ENCODE measurements around the gene MAN1A2. TPM values are rescaled to one million over a fixed set of nuclear protein-coding genes. Genes with fewer than 3 reads are reported as not detected.

The MAN1A2 gene
- total RNA-seq, 1 donor from 2014 or later = 43.5 TPM

DNA sequence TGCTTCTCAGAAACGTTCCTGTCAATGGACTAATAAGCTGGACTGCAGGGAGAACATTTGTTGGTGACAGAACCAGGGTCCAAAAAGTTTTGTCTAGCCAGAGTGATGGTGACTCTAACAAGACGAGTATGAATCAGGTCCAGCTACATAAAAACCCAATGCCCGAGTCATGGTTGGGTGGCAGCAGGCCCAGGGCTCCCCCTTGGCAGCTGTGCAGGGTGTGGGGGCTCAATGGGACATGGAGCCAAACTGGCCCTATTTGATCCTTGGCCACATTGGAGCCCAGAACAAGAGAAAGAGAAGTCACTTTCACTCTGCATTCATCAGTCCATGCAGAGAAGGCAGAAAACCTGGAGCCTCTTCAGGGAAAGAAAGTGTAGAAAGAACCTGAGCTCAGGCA lies 200.7 kb downstream of the MAN1A2 start:
- no peaks in the 10 kb centered on the region for H4K20me1 ChIP-seq (ENCODE audit: insufficient read depth, low read length)
- TF ChIP-seq, protein P1, sequence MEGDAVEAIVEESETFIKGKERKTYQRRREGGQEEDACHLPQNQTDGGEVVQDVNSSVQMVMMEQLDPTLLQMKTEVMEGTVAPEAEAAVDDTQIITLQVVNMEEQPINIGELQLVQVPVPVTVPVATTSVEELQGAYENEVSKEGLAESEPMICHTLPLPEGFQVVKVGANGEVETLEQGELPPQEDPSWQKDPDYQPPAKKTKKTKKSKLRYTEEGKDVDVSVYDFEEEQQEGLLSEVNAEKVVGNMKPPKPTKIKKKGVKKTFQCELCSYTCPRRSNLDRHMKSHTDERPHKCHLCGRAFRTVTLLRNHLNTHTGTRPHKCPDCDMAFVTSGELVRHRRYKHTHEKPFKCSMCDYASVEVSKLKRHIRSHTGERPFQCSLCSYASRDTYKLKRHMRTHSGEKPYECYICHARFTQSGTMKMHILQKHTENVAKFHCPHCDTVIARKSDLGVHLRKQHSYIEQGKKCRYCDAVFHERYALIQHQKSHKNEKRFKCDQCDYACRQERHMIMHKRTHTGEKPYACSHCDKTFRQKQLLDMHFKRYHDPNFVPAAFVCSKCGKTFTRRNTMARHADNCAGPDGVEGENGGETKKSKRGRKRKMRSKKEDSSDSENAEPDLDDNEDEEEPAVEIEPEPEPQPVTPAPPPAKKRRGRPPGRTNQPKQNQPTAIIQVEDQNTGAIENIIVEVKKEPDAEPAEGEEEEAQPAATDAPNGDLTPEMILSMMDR (IDR thresholded peaks at IDR 0.05; ENCODE audit: insufficient read depth, low read depth, low read length) = no peak
- no peak for TF ChIP-seq EZH2 (IDR thresholded peaks at IDR 0.05; ENCODE audit: insufficient read depth, low read length)
- no peak for FAIRE-seq
- no peaks in the 10 kb centered on the region for H3K9me3 ChIP-seq (ENCODE audit: insufficient read depth, low read depth, low read length)
- no peak overlapping the region for H3K9ac ChIP-seq (ENCODE audit: low read length)
- no peaks in the 10 kb centered on the region for H3K36me3 ChIP-seq (ENCODE audit: insufficient read depth, low read length)
- no peak overlapping the region for H3K4me3 ChIP-seq (ENCODE audit: insufficient read depth, low read depth, low read length)
- Mint-ChIP-seq H3K27ac (ENCODE audit: unreplicated experiment) (no peak overlapping the region), H3K4me1 (ENCODE audit: low read depth, unreplicated experiment) (peaks cover 3% of the 10 kb centered on the region), H3K9me3 (ENCODE audit: unreplicated experiment) (peaks cover 1% of the 10 kb centered on the region), H3K36me3 (ENCODE audit: low read depth, unreplicated experiment) (no peaks in the 10 kb centered on the region), H3K27me3 (ENCODE audit: low read depth, unreplicated experiment) (peaks cover 17% of the 10 kb centered on the region), H3K4me3 (ENCODE audit: unreplicated experiment) (no peak overlapping the region)
- H3K27me3 ChIP-seq (ENCODE audit: insufficient read depth, low read length) = no peaks in the 10 kb centered on the region
- no peak overlapping the region for H3K4me2 ChIP-seq (ENCODE audit: low read length)
- DNase-seq (ENCODE audit: low read depth) = no peak
- no peaks in the 10 kb centered on the region for H3K4me1 ChIP-seq (ENCODE audit: insufficient read depth, low read length)
- no peak overlapping the region for H3K27ac ChIP-seq (ENCODE audit: low read depth, low read length)
- H3K79me2 ChIP-seq (ENCODE audit: insufficient read depth, low read length) = no peaks in the 10 kb centered on the region
- no peak overlapping the region for H2AFZ ChIP-seq (ENCODE audit: low read depth, low read length)

DNA sequence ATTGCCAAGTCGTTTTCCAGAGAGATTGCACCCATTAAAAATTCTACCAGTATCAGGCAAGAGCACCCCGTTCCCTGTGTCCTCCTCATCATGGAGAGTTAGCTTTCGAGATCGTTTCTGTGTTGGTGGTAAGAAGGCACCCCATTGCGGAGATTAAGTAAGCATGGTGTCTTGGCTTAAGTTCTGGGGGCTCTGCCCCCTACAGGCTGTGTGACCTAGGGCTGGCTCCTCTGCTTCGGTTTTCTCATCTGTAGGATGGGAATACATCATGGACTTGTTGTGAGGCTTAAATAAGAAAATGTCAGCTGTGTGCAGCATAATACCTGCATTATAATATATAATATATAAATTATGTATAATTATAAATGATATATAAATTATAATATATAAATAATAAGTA lies 201.8 kb downstream of the MAN1A2 start:
- peaks cover 1% of the 10 kb centered on the region for H3K9me3 Mint-ChIP-seq (ENCODE audit: unreplicated experiment)
- Histone ChIP-seq H3K27ac (ENCODE audit: low read depth, low read length) (no peak overlapping the region), H3K79me2 (ENCODE audit: insufficient read depth, low read length) (no peaks in the 10 kb centered on the region), H3K36me3 (ENCODE audit: insufficient read depth, low read length) (no peaks in the 10 kb centered on the region), H3K27me3 (ENCODE audit: insufficient read depth, low read length) (no peaks in the 10 kb centered on the region), H3K9me3 (ENCODE audit: insufficient read depth, low read depth, low read length) (no peaks in the 10 kb centered on the region), H3K4me2 (ENCODE audit: low read length) (no peak overlapping the region), H3K4me3 (ENCODE audit: insufficient read depth, low read depth, low read length) (no peak overlapping the region), H4K20me1 (ENCODE audit: insufficient read depth, low read length) (no peaks in the 10 kb centered on the region), H3K9ac (ENCODE audit: low read length) (no peak overlapping the region), H2AFZ (ENCODE audit: low read depth, low read length) (no peak overlapping the region), H3K4me1 (ENCODE audit: insufficient read depth, low read length) (no peaks in the 10 kb centered on the region)
- H3K4me1 Mint-ChIP-seq (ENCODE audit: low read depth, unreplicated experiment) = peaks cover 1% of the 10 kb centered on the region
- no peak overlapping the region for H3K4me3 Mint-ChIP-seq (ENCODE audit: unreplicated experiment)
- FAIRE-seq (no peak), DNase-seq (ENCODE audit: low read depth) (no peak)
- no peak for TF ChIP-seq EZH2 (IDR thresholded peaks at IDR 0.05; ENCODE audit: insufficient read depth, low read length)
- TF ChIP-seq, protein P1 (IDR thresholded peaks at IDR 0.05; ENCODE audit: insufficient read depth, low read depth, low read length) = no peak
- H3K27me3 Mint-ChIP-seq (ENCODE audit: low read depth, unreplicated experiment) = peaks cover 13% of the 10 kb centered on the region
- H3K27ac Mint-ChIP-seq (ENCODE audit: unreplicated experiment) = no peak overlapping the region
- H3K36me3 Mint-ChIP-seq (ENCODE audit: low read depth, unreplicated experiment) = no peaks in the 10 kb centered on the region

DNA sequence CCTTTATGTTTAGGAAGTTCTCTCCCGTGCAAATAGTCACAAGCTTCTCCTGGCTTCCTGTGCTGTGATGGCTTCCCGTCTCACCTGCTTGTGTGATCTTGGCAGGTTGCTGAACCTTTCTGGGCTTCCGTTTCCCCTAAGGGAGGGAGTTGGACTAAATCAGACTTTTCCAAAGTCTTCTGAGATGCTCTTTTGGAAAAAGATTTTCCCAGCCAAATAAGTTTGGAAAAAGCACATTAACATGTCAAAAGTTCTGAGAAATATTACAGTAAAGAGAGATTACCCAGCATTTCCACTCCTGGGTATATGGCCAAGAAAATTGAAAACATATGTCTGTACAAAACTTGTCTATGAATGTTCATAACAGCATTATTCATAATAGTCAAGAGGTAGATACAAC lies 202.6 kb downstream of the MAN1A2 start:
- no peak overlapping the region for H3K4me3 Mint-ChIP-seq (ENCODE audit: unreplicated experiment)
- no peak overlapping the region for H3K4me2 ChIP-seq (ENCODE audit: low read length)
- H3K9ac ChIP-seq (ENCODE audit: low read length) = no peak overlapping the region
- peaks cover 1% of the 10 kb centered on the region for H3K9me3 Mint-ChIP-seq (ENCODE audit: unreplicated experiment)
- H3K27ac Mint-ChIP-seq (ENCODE audit: unreplicated experiment) = no peak overlapping the region
- H3K9me3 ChIP-seq (ENCODE audit: insufficient read depth, low read depth, low read length) = no peaks in the 10 kb centered on the region
- H3K4me1 ChIP-seq (ENCODE audit: insufficient read depth, low read length) = no peaks in the 10 kb centered on the region
- DNase-seq (ENCODE audit: low read depth) (no peak), FAIRE-seq (no peak)
- H3K27me3 Mint-ChIP-seq (ENCODE audit: low read depth, unreplicated experiment) = peaks cover 11% of the 10 kb centered on the region
- no peaks in the 10 kb centered on the region for H4K20me1 ChIP-seq (ENCODE audit: insufficient read depth, low read length)
- H3K36me3 Mint-ChIP-seq (ENCODE audit: low read depth, unreplicated experiment) = no peaks in the 10 kb centered on the region
- no peak overlapping the region for H3K4me3 ChIP-seq (ENCODE audit: insufficient read depth, low read depth, low read length)
- H3K27ac ChIP-seq (ENCODE audit: low read depth, low read length) = no peak overlapping the region
- H3K4me1 Mint-ChIP-seq (ENCODE audit: low read depth, unreplicated experiment) = no peaks in the 10 kb centered on the region
- H3K36me3 ChIP-seq (ENCODE audit: insufficient read depth, low read length) = no peaks in the 10 kb centered on the region
- no peaks in the 10 kb centered on the region for H3K27me3 ChIP-seq (ENCODE audit: insufficient read depth, low read length)
- TF ChIP-seq, protein P1 (IDR thresholded peaks at IDR 0.05; ENCODE audit: insufficient read depth, low read depth, low read length) = no peak
- no peak for TF ChIP-seq EZH2 (IDR thresholded peaks at IDR 0.05; ENCODE audit: insufficient read depth, low read length)
- H3K79me2 ChIP-seq (ENCODE audit: insufficient read depth, low read length) = no peaks in the 10 kb centered on the region
- H2AFZ ChIP-seq (ENCODE audit: low read depth, low read length) = no peak overlapping the region
